Calu3 (cell line): ENCODE data around the gene OR12D1. TPM values are rescaled to one million over a fixed set of nuclear protein-coding genes. Genes with fewer than 3 reads are reported as not detected.

Experiments
- Bru-seq: library from RNA; stranded (reverse); fragments of 400-500 nt; gene quantifications from one replicate; lab custom pipeline; 2021; lab: Mats Ljungman, UMichigan
- BruChase-seq, 2 experiments: library from RNA; stranded (reverse); fragments of 400-500 nt; gene quantifications; one replicate each; lab custom pipeline; 2021; lab: Mats Ljungman, UMichigan
- BruUV-seq: library from RNA; stranded (reverse); fragments of 400-500 nt; replicated peaks from 2 replicates; lab custom pipeline; 2021; lab: Mats Ljungman, UMichigan
- CTCF ChIA-PET: fragments of 300-600 bp; sonication (Branson Sonifier 250); formaldehyde crosslinking; loops from one replicate; lab custom pipeline; 2022; ENCODE audit warnings: antibody characterized with exemption; lab: Charles Lee
- DNase-seq: peaks from one replicate; pipeline ENCODE4 v3.0.0; 2022
- H3K27ac Mint-ChIP-seq: one replicate; pipeline ENCODE4 v1.8.0; 2022; ENCODE audit warnings: mixed read lengths; ENCODE audit not compliant: unreplicated experiment
- H3K27me3 Mint-ChIP-seq: one replicate; pipeline ENCODE4 v1.8.0; 2022; ENCODE audit warnings: mixed read lengths; ENCODE audit not compliant: unreplicated experiment
- H3K36me3 Mint-ChIP-seq: one replicate; pipeline ENCODE4 v1.8.0; 2022; ENCODE audit warnings: mild to moderate bottlenecking, moderate library complexity, mixed read lengths; ENCODE audit not compliant: insufficient read depth, unreplicated experiment
- H3K4me1 Mint-ChIP-seq: one replicate; pipeline ENCODE4 v1.8.0; 2022; ENCODE audit warnings: mild to moderate bottlenecking, low read depth, mixed read lengths; ENCODE audit not compliant: unreplicated experiment
- H3K4me3 Mint-ChIP-seq: one replicate; pipeline ENCODE4 v1.8.0; 2022; ENCODE audit warnings: mild to moderate bottlenecking, low read depth, moderate library complexity, mixed read lengths; ENCODE audit not compliant: unreplicated experiment
- H3K9me3 Mint-ChIP-seq: one replicate; pipeline ENCODE4 v1.8.0; 2022; ENCODE audit warnings: low read depth, mixed read lengths; ENCODE audit not compliant: unreplicated experiment
- CTCF ChIP-seq: fragments of 200-600 bp; IDR thresholded peaks from one replicate; pipeline ENCODE4 v1.8.0; 2022; ENCODE audit warnings: antibody characterized with exemption; ENCODE audit not compliant: unreplicated experiment
- intact Hi-C: fragments of 100-400 bp; cut with micrococcal nuclease; formaldehyde crosslinking; loops from one replicate; pipeline ENCODE4 v1.10.0; 2022; ENCODE audit not compliant: unreplicated experiment
- long read RNA-seq: library from polyadenylated mRNA; stranded (forward); transcript quantifications from one replicate; pipeline ENCODE4 v2.0.0, GENCODE V29; 2022
- total RNA-seq: library from RNA; stranded (reverse); gene quantifications from 2 replicates; pipeline ENCODE4 v1.2.3, GENCODE V29; 2022

Gene OR12D1
- total RNA-seq = not detected in 2 replicates
- Bru-seq, nascent RNA = not detected
- BruChase-seq, experiment 1, labeled RNA remaining after a 6-hour chase = percentile 16 among the genes with signal in this experiment
- BruChase-seq, experiment 2, labeled RNA remaining after a 2-hour chase = not detected
- long read RNA-seq = 0 reads

GRCh38 chr6:29414588-29414987, at the start of gene OR12D1:
Gene OR12D1 (plus strand): TSS chr6:29414928.
- intact Hi-C loops = loop anchor here (1.0 to 10.0 kb wide), 3 partner anchors 47 to 175 kb away; no protein-coding TSS in a partner anchor
- H3K4me1 Mint-ChIP-seq = no peaks in the 10 kb centered on the region

GRCh38 chr6:29368765-29369164, 46.0 kb upstream of the OR12D1 start, which contains the start of gene OR5V1:
Gene OR5V1 (minus strand): TSS chr6:29368865. CDS start chr6:29356195, 12,670 bp downstream.
- no TSS peak for BruUV-seq

More at GRCh38 chr6:29414588-29414987, at the start of gene OR12D1:
- peak; percentile 28 for TF ChIP-seq CTCF
- Mint-ChIP-seq H3K27ac (no peak within 1 kb of the TSS), H3K4me3 (no peak within 1 kb of the TSS), H3K27me3 (no peaks in the 10 kb centered on the region), H3K9me3 (peaks cover 10% of the 10 kb centered on the region), H3K36me3 (no peaks in the 10 kb centered on the region)
- peak; percentile 36 for DNase-seq
- BruUV-seq = no TSS peak
- CTCF ChIA-PET = interaction anchor here (0.6 to 1.5 kb wide), 2 partner anchors 188 to 218 kb away, joined by 3 read pairs; partner anchors contain the start of gene GABBR1

GRCh38 chr6:29375191-29375590, 39.5 kb upstream of the OR12D1 start, which contains the start of gene OR12D3:
Gene OR12D3 (minus strand): TSS chr6:29375291. CDS start chr6:29375287, 4 bp downstream.
- Mint-ChIP-seq H3K4me1 (no peaks in the 10 kb centered on the region), H3K27ac (no peak within 1 kb of the TSS), H3K27me3 (no peaks in the 10 kb centered on the region), H3K9me3 (no peaks in the 10 kb centered on the region), H3K4me3 (no peak within 1 kb of the TSS), H3K36me3 (no peaks in the 10 kb centered on the region)
- CTCF ChIA-PET = interaction anchor here (1.1 to 1.2 kb wide), 3 partner anchors 19 to 321 kb away, joined by 3 to 5 read pairs (median 3); no protein-coding TSS in a partner anchor
- TF ChIP-seq CTCF = no peak
- BruUV-seq = no TSS peak
- no peak for DNase-seq
- intact Hi-C loops = loop anchor here (5.0 kb wide), 1 partner anchor 322 kb away; no protein-coding TSS in a partner anchor

More at GRCh38 chr6:29368765-29369164, 46.0 kb upstream of the OR12D1 start, which contains the start of gene OR5V1:
- intact Hi-C loops = no loop called here
- Mint-ChIP-seq H3K4me1 (no peaks in the 10 kb centered on the region), H3K27me3 (no peaks in the 10 kb centered on the region), H3K36me3 (no peaks in the 10 kb centered on the region), H3K9me3 (no peaks in the 10 kb centered on the region), H3K4me3 (no peak within 1 kb of the TSS), H3K27ac (no peak within 1 kb of the TSS)
- no peak for DNase-seq
- CTCF ChIA-PET = interaction anchor here (1.1 kb wide), 1 partner anchor 13 kb away, joined by 3 read pairs; no protein-coding TSS in a partner anchor
- no peak for TF ChIP-seq CTCF

GRCh38 chr6:29376003-29376402, 38.7 kb upstream of the OR12D1 start:
- Mint-ChIP-seq H3K27ac (no peak overlapping the region), H3K9me3 (no peaks in the 10 kb centered on the region), H3K36me3 (no peaks in the 10 kb centered on the region), H3K4me3 (no peak overlapping the region), H3K4me1 (no peaks in the 10 kb centered on the region), H3K27me3 (no peaks in the 10 kb centered on the region)
- CTCF ChIA-PET = interaction anchor here (0.6 to 1.4 kb wide), 6 partner anchors 18 to 277 kb away, joined by 3 to 5 read pairs (median 3); no protein-coding TSS in a partner anchor
- BruUV-seq = no TSS peak
- DNase-seq = peak; percentile 29
- TF ChIP-seq CTCF = no peak
- intact Hi-C loops = loop anchor here (1.0 to 5.0 kb wide), 3 partner anchors 213 to 321 kb away; no protein-coding TSS in a partner anchor
